Lower lobe of right lung (tissue), 2 donors: ENCODE results near the gene ARHGEF28. TPM values are rescaled to one million over a fixed set of nuclear protein-coding genes. Genes with fewer than 3 reads are reported as not detected.

Experiments
- ATAC-seq, 2 donors: fragments of 200-7000 bp; cut with Tn5 transposase; one replicate each; pipeline ENCODE4 v1.9.1; 2020 to 2022; ENCODE audit warnings: mild to moderate bottlenecking in 2 of 2, moderate library complexity in 2 of 2
- DNase-seq: peaks from one replicate; pipeline ENCODE4 v3.0.0-alpha.2; 2020
- H3K27ac ChIP-seq: fragments of 200-600 bp; one replicate; pipeline ENCODE4 v1.8.0; 2022
- H3K27me3 ChIP-seq: fragments of 200-600 bp; one replicate; pipeline ENCODE4 v1.8.0; 2022; ENCODE audit warnings: low read depth
- H3K36me3 ChIP-seq: fragments of 200-600 bp; one replicate; pipeline ENCODE4 v1.8.0; 2022; ENCODE audit warnings: mild to moderate bottlenecking
- H3K4me1 ChIP-seq: fragments of 200-600 bp; one replicate; pipeline ENCODE4 v1.8.0; 2022
- H3K4me3 ChIP-seq: fragments of 200-600 bp; one replicate; pipeline ENCODE4 v1.8.0; 2022; ENCODE audit warnings: mild to moderate bottlenecking
- H3K9me3 ChIP-seq: fragments of 200-600 bp; one replicate; pipeline ENCODE4 v1.8.0; 2022
- intact Hi-C: fragments of 100-400 bp; cut with DNase I; formaldehyde crosslinking; loops from one replicate; pipeline ENCODE4 v1.11.0; 2022
- total RNA-seq: library from RNA; stranded (reverse); fragmentation: NEBNext Ultra II Directional; extraction: Animal tissue kit (Norgen Biotek cat#: 25700); gene quantifications from one replicate; pipeline ENCODE4 v1.2.1, GENCODE V29; 2021
- TF ChIP-seq, protein P1 (sequence below): fragments of 200-600 bp; IDR thresholded peaks from one replicate; pipeline ENCODE4 v1.8.0; 2022; ENCODE audit warnings: antibody characterized with exemption, mild to moderate bottlenecking
- donor health status: DM: no; HTN: yes; CAD: no; lungs with severe emphysema.

Gene ARHGEF28
- total RNA-seq, 1 donor from 2014 or later = 30.4 TPM

DNA sequence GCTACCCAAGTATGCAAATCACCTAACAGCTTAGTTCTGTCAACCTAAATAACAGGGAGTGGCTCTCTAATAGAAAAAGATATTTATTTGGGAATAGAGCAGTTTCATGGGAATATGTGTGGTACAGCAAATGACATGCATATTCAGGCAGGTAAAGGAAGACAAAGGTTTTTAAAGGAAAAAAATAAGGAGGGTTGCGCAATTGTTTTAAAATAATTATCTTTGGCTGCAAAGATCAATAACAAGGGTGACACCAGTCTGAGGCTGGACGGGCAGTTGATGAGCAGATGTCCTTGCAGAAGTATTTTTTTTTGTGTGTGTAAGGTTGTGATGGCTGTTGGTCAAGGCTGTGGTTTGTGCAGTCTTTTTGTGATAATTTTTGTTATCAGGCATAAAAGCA, 332.0 kb downstream of the ARHGEF28 start:
- intact Hi-C loops = no loop called here
- ATAC-seq (no peak), DNase-seq (no peak)
- Histone ChIP-seq H3K36me3 (no peaks in the 10 kb centered on the region), H3K27me3 (no peaks in the 10 kb centered on the region), H3K4me3 (no peak overlapping the region), H3K4me1 (no peaks in the 10 kb centered on the region), H3K27ac (no peak overlapping the region), H3K9me3 (no peaks in the 10 kb centered on the region)
- TF ChIP-seq, protein P1, sequence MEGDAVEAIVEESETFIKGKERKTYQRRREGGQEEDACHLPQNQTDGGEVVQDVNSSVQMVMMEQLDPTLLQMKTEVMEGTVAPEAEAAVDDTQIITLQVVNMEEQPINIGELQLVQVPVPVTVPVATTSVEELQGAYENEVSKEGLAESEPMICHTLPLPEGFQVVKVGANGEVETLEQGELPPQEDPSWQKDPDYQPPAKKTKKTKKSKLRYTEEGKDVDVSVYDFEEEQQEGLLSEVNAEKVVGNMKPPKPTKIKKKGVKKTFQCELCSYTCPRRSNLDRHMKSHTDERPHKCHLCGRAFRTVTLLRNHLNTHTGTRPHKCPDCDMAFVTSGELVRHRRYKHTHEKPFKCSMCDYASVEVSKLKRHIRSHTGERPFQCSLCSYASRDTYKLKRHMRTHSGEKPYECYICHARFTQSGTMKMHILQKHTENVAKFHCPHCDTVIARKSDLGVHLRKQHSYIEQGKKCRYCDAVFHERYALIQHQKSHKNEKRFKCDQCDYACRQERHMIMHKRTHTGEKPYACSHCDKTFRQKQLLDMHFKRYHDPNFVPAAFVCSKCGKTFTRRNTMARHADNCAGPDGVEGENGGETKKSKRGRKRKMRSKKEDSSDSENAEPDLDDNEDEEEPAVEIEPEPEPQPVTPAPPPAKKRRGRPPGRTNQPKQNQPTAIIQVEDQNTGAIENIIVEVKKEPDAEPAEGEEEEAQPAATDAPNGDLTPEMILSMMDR = no peak

DNA sequence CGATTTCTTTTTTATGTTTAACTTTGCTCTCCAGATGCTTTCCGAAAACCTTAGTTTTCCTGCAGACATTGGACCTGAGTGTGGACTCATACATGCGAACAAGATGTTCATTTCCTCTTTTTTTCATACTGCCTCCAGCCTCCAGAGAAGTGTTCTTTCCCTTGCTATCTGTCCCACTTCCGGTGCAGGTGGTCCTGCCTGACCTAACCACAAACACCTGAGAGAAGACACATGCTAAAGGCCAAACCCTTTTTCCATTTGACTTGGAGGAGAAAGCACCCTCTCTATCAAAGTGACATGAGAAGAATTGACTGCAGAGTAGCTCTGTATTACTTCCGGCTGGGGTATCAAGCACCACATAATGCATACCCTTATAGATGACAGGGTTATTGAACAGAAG, 334.0 kb downstream of the ARHGEF28 start:
- ATAC-seq = no peak
- no peak for DNase-seq
- H3K27ac ChIP-seq = no peak overlapping the region
- intact Hi-C loops = no loop called here
- H3K4me1 ChIP-seq = no peaks in the 10 kb centered on the region
- TF ChIP-seq, protein P1 = no peak
- H3K36me3 ChIP-seq = no peaks in the 10 kb centered on the region
- H3K9me3 ChIP-seq = no peaks in the 10 kb centered on the region
- no peak overlapping the region for H3K4me3 ChIP-seq
- no peaks in the 10 kb centered on the region for H3K27me3 ChIP-seq

DNA sequence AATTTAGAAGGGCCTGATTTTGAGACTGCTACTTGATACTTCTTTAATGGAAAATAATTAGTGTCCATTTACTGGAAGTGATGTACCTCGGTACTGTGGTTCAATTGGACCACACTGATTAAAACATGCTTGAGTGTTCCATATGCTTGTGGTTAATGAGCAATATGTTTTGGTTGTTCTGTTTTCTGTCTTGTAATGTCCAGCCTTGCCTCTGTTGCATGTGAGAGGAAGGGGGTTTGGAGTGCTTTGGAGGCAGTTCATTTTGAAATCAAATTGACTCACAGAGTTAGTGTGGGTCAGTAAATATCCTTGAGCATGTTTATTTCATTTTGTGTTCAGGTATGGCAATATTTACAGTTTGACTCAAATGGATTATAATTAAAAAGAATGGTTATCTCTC, 334.4 kb downstream of the ARHGEF28 start:
- Histone ChIP-seq H3K36me3 (no peaks in the 10 kb centered on the region), H3K27ac (no peak overlapping the region), H3K9me3 (no peaks in the 10 kb centered on the region), H3K27me3 (no peaks in the 10 kb centered on the region), H3K4me3 (no peak overlapping the region), H3K4me1 (no peaks in the 10 kb centered on the region)
- DNase-seq (no peak), ATAC-seq (no peak)
- TF ChIP-seq, protein P1 = no peak
- intact Hi-C loops = no loop called here

DNA sequence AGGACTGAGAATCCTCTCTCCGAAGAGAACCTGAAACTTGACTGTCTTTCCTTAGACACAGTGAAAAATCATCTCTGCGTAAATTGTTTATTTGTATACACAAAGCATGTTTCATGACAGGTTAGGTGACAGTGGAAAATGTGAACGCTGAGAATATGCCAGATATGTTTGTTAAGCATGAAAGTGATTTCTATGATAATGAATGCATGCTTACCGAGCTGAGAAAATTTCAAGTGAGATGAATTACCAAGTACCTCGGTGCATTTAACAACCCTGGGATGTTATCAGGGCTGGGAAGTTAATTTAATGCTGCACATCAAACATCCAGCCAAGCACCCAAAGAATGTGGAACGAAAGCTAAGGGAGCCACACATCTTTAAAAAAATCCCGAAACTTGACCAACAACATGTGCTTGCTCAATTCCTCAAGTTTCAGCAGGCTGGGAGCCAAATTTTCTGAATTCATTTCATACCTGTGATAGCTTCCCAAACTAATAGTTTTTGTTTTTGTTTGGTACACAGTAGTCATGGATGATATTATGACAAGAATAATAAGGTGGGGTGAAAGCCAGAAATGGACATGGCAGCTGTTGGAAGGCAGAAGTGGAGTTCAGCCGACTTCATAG, 336.9 kb downstream of the ARHGEF28 start:
- DNase-seq = no peak
- Histone ChIP-seq H3K27me3 (no peaks in the 10 kb centered on the region), H3K4me3 (no peak overlapping the region), H3K4me1 (no peaks in the 10 kb centered on the region), H3K36me3 (no peaks in the 10 kb centered on the region), H3K27ac (no peak overlapping the region), H3K9me3 (no peaks in the 10 kb centered on the region)
- peak; percentile 12 to 21 for ATAC-seq
- TF ChIP-seq, protein P1 = no peak
- intact Hi-C loops = no loop called here

DNA sequence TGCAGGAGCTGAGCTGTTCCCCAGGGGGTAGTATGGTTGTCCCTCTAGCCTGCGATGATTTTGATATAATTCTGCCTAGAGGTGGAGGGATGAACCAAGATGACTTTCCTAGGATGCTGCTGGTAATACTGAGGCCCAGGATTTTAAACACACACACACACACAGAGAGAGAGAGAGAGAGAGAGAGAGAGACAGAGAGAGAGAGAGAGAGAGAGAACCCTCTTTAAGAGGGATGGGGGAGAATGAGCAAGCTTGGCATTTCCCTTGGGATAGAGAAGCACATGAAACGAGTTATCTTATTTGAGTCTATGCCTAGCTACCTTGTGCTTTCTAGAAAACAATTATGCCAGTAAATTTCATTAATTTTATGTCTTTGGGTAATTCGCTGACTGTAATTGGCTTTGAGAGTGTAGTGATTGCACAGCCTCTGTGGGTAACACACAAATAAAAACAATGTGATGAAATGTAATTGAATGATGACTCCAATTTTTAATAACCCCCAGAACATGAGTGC, 338.4 kb downstream of the ARHGEF28 start:
- Histone ChIP-seq H3K4me3 (no peak overlapping the region), H3K4me1 (no peaks in the 10 kb centered on the region), H3K27ac (no peak overlapping the region), H3K36me3 (no peaks in the 10 kb centered on the region), H3K27me3 (no peaks in the 10 kb centered on the region), H3K9me3 (no peaks in the 10 kb centered on the region)
- intact Hi-C loops = no loop called here
- ATAC-seq = no peak
- no peak for DNase-seq
- TF ChIP-seq, protein P1 = no peak
